ENCODE data around the gene IL12RB1. TPM values are rescaled to one million over a fixed set of nuclear protein-coding genes. Genes with fewer than 3 reads are reported as not detected.
"Not testable (repeated sequence)": the region's sequence is repeated elsewhere in the genome, so short reads cannot be mapped to it uniquely, and the experiment has no call there.

Gene IL12RB1
- polyA plus RNA-seq, 12 donors: 0.21 to 0.58 (median 0.32) TPM; not detected in 2

- DNase-seq: no peak
Observed at GRCh38 chr19:18113827-18114226, 27.1 kb upstream of the IL12RB1 start.

- peak; percentile 87 for DNase-seq
Observed at GRCh38 chr19:18112989-18113478, 26.3 kb upstream of the IL12RB1 start.

- no peak for DNase-seq
Observed at GRCh38 chr19:18110609-18111232, 24.0 kb upstream of the IL12RB1 start.

GRCh38 chr19:18109733-18110608 is 23.2 kb upstream of the IL12RB1 start:
- no peak for DNase-seq

- DNase-seq: no peak
Observed at GRCh38 chr19:18109341-18109732, 22.6 kb upstream of the IL12RB1 start.

- no peak for DNase-seq
Observed at GRCh38 chr19:18108897-18109296, 22.2 kb upstream of the IL12RB1 start.

- no peak for DNase-seq
Observed at GRCh38 chr19:18107235-18107634, 20.5 kb upstream of the IL12RB1 start.

GRCh38 chr19:18105259-18105658 is 18.5 kb upstream of the IL12RB1 start:
- DNase-seq: not testable (repeated sequence)

GRCh38 chr19:18104793-18105131 is 18.0 kb upstream of the IL12RB1 start:
- no peak for DNase-seq

- no peak for DNase-seq
Observed at GRCh38 chr19:18102916-18103542, 16.3 kb upstream of the IL12RB1 start.

- no peak for DNase-seq
Observed at GRCh38 chr19:18101268-18101667, 14.5 kb upstream of the IL12RB1 start.

- DNase-seq: no peak
Observed at GRCh38 chr19:18100710-18101109, 14.0 kb upstream of the IL12RB1 start.

- no peak for DNase-seq
Observed at GRCh38 chr19:18099623-18099995, 12.9 kb upstream of the IL12RB1 start.

GRCh38 chr19:18098891-18099622 is 12.3 kb upstream of the IL12RB1 start:
- no peak for DNase-seq

- DNase-seq: no peak
Observed at GRCh38 chr19:18097993-18098890, 11.5 kb upstream of the IL12RB1 start.

GRCh38 chr19:18097217-18097992 is 10.7 kb upstream of the IL12RB1 start, which contains the start of gene MAST3:
Gene MAST3, plus strand, starts transcription at chr19:18097778. Its CDS starts 15 bp downstream, at chr19:18097793.
- DNase-seq: no peak

- DNase-seq: no peak
Observed at GRCh38 chr19:18096258-18096657, 9.5 kb upstream of the IL12RB1 start.

- DNase-seq: no peak
Observed at GRCh38 chr19:18093439-18094161, 6.9 kb upstream of the IL12RB1 start.

GRCh38 chr19:18091217-18091608 is 4.5 kb upstream of the IL12RB1 start:
- no peak for DNase-seq
